Measurements from ENCODE around the gene FBXL2. TPM values are rescaled to one million over a fixed set of nuclear protein-coding genes. Genes with fewer than 3 reads are reported as not detected.
A peak's percentile ranks its signal among the peaks of the same experiment; 100 is the strongest.

FBXL2 gene
- total RNA-seq, 2 experiments from 2014 or later = not detected

DNA sequence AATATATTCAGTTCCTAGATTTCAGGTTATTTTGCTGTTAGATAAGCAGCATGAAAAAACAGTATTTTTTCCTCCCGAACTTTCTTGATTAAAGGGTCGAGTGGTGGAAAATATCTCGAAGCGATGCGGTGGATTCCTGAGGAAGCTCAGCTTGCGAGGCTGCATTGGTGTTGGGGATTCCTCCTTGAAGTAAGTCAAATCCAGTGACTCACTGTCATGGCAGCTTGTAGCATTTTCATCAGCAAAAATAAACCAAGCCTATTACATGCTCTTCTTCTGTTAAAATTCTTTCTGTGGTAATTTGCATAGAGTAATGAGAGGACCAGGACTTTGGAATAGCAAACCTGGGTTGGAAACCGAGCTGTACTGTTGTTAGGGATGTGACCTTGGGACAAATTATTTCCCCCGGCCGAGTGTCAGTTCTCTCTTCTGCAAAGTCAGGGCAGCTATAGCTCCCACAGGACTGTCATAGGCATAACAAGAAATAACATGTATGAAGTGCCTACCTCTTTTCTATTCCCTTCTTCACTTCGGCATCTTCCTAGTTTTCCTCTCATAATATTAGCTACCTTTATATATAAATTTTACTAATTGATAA, 87.4 kb downstream of the FBXL2 start:
- Mint-ChIP-seq H3K27me3 (peaks cover 3% of the 10 kb centered on the region), H3K4me3 (no peak overlapping the region), H3K4me1 (ENCODE audit: low read depth) (no peaks in the 10 kb centered on the region), H3K36me3 (no peaks in the 10 kb centered on the region), H3K9me3 (no peaks in the 10 kb centered on the region), H3K27ac (no peak overlapping the region)
- intact Hi-C loops (cut with micrococcal nuclease) = no loop called here
- no peak for DNase-seq
- POLR2A ChIA-PET = no interaction called here
- CTCF ChIA-PET = interaction anchor here (0.6 to 3.4 kb wide), 2 partner anchors 8 to 147 kb away, joined by 3 to 26 read pairs; no protein-coding TSS in a partner anchor

DNA sequence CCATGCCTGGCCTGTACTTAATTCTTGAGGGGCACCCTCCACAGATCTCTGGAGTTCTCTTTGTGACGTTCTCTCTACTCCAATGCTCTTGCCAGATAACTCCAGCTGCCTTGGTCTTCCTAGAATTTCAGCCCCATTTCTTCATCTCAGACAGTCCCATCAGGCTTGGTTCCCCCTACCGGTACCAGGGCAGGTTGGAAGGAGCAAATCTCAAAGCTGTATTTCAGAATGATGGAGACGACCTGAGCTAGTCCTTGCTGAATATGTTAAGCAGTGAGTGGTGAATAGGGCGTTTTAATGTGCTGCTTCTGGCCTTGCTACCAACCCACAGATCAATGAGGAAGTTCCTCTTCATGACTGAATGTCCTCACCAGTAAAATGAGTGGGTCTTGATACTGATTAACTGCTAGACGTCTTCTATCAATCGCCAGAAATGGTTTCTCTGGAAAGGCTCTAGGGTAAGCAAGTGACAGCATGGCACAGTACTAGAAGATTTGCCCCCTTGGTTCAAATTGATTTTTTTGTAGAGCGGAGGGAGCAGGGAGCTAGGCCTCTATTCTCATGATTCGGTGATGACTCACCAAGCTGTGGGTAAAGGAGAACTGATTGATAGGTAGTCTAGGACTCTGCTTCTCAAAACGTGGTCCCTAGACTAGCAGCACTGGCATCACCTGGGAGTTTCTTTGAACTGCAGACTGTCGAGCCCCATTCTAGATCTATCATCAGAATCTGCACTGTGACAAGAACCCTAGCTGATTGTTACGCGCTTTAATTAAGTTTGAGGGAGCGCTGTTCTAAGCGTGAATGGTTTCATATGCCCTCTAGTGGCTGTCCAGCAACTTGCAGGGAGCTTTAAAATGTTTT, 95.2 kb downstream of the FBXL2 start:
- intact Hi-C loops (cut with micrococcal nuclease) = loop anchor here (1.0 to 5.0 kb wide), 3 partner anchors 241 to 425 kb away; partner anchors contain the start of gene CLASP2

GRCh38 chr3:33373082-33373437, 95.8 kb downstream of the FBXL2 start:
- no peak for DNase-seq
- Mint-ChIP-seq H3K27ac (no peak overlapping the region), H3K36me3 (no peaks in the 10 kb centered on the region), H3K9me3 (no peaks in the 10 kb centered on the region), H3K4me3 (no peak overlapping the region), H3K27me3 (peaks cover 8% of the 10 kb centered on the region), H3K4me1 (ENCODE audit: low read depth) (peaks cover 7% of the 10 kb centered on the region)
- intact Hi-C loops (cut with micrococcal nuclease) = loop anchor here (1.0 to 5.0 kb wide), 2 partner anchors 344 to 426 kb away; partner anchors contain the start of gene CLASP2
- ChIA-PET POLR2A (interaction anchor here (0.9 to 1.0 kb wide), 2 partner anchors 68 to 242 kb away, joined by 3 to 4 read pairs; no protein-coding TSS in a partner anchor), CTCF (interaction anchor here (0.6 to 4.0 kb wide), 56 partner anchors 9 to 431 kb away, joined by 3 to 124 read pairs (median 4); no protein-coding TSS in a partner anchor)

More for the DNA sequence above, 95.2 kb downstream of the FBXL2 start:
- Mint-ChIP-seq H3K4me1 (ENCODE audit: low read depth) (peaks cover 7% of the 10 kb centered on the region), H3K36me3 (no peaks in the 10 kb centered on the region), H3K9me3 (no peaks in the 10 kb centered on the region), H3K27me3 (peaks cover 10% of the 10 kb centered on the region), H3K4me3 (no peak overlapping the region), H3K27ac (no peak overlapping the region)
- POLR2A ChIA-PET = interaction anchor here (0.6 to 1.0 kb wide), 3 partner anchors 68 to 241 kb away, joined by 3 to 4 read pairs (median 3); no protein-coding TSS in a partner anchor
- CTCF ChIA-PET = interaction anchor here (0.5 to 4.0 kb wide), 59 partner anchors 9 to 448 kb away, joined by 3 to 124 read pairs (median 4); no protein-coding TSS in a partner anchor
- peak; percentile 49 for DNase-seq

DNA sequence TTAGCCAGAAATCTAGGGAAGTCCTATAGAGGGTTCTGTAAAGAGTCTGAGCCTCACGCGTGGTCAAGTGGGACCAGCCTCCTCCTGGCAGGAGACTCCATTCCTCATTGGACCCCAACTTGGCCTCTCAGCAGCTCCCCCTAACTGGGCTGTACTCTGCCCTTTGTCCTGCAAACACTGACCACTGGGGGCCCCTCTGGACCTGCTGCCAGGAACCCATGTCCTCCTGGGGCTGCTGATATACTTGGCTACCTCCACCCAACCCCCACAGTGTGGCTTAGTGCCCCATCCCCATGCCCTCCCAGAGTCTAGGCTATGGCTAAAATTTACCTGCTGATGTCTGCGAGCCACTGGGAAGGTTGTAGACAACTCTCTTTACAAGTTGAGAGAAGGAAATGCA, 100.2 kb downstream of the FBXL2 start:
- POLR2A ChIA-PET = no interaction called here

DNA sequence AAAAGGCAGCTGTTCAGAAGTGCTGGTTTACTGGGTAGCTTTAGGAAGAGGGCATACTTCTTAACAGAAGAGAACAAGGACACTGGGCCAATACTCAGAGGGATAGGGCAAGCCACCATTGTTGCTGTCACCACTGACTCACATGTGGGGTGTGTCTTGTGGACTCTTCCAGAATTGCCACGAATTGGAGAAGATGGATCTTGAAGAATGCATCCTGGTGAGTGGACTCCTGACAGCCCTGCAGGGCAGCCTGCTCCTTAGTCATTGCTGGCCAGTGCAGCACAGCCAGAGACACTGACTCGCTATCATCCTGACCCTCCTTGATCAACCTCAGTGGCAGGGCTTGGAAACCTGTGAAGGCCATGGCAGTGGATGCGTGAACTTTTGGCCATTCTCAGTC, 100.7 kb downstream of the FBXL2 start:
- Mint-ChIP-seq H3K27ac (no peak overlapping the region), H3K9me3 (no peaks in the 10 kb centered on the region), H3K27me3 (no peaks in the 10 kb centered on the region), H3K36me3 (no peaks in the 10 kb centered on the region), H3K4me1 (ENCODE audit: low read depth) (peaks cover 3% of the 10 kb centered on the region), H3K4me3 (no peak overlapping the region)
- CTCF ChIA-PET = interaction anchor here (2.0 kb wide), 1 partner anchor 247 kb away, joined by 6 read pairs; no protein-coding TSS in a partner anchor
- POLR2A ChIA-PET = no interaction called here
- intact Hi-C loops (cut with micrococcal nuclease) = loop anchor here (5.0 kb wide), 1 partner anchor 409 kb away; no protein-coding TSS in a partner anchor
- no peak for DNase-seq

More for the DNA sequence above, 100.2 kb downstream of the FBXL2 start:
- no peak overlapping the region for H3K4me3 Mint-ChIP-seq
- no peak for DNase-seq
- H3K9me3 Mint-ChIP-seq = no peaks in the 10 kb centered on the region
- intact Hi-C loops (cut with micrococcal nuclease) = loop anchor here (5.0 kb wide), 1 partner anchor 410 kb away; no protein-coding TSS in a partner anchor
- CTCF ChIA-PET = interaction anchor here (2.0 kb wide), 1 partner anchor 246 kb away, joined by 6 read pairs; no protein-coding TSS in a partner anchor
- H3K36me3 Mint-ChIP-seq = no peaks in the 10 kb centered on the region
- no peak overlapping the region for H3K27ac Mint-ChIP-seq
- peaks cover 6% of the 10 kb centered on the region for H3K4me1 Mint-ChIP-seq (ENCODE audit: low read depth)
- peaks cover under 1% of the 10 kb centered on the region for H3K27me3 Mint-ChIP-seq

- peaks cover 2% of the 10 kb centered on the region for H3K36me3 Mint-ChIP-seq
- peaks cover 7% of the 10 kb centered on the region for H3K4me1 Mint-ChIP-seq (ENCODE audit: low read depth)
- no peak for DNase-seq
- H3K9me3 Mint-ChIP-seq = no peaks in the 10 kb centered on the region
- no peak overlapping the region for H3K4me3 Mint-ChIP-seq
- CTCF ChIA-PET = no interaction called here
- H3K27me3 Mint-ChIP-seq = no peaks in the 10 kb centered on the region
- POLR2A ChIA-PET = no interaction called here
- intact Hi-C loops (cut with micrococcal nuclease) = no loop called here
- H3K27ac Mint-ChIP-seq = no peak overlapping the region
Measured at GRCh38 chr3:33380653-33381052, 103.4 kb downstream of the FBXL2 start.

DNA sequence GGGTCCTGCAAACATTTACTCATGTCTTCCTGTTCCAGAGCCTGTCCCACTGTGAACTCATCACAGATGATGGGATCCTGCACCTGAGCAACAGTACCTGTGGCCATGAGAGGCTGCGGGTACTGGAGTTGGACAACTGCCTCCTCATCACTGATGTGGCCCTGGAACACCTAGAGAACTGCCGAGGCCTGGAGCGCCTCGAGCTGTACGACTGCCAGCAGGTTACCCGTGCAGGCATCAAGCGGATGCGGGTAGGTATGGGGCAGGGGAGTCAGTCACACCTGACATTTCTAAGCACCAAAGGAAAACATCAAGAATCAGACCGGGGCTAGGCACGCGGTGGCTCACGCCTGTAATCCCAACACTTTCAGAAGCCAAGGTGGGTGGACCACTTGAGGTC, 106.7 kb downstream of the FBXL2 start:
- Mint-ChIP-seq H3K4me1 (ENCODE audit: low read depth) (peaks cover 12% of the 10 kb centered on the region), H3K27me3 (no peaks in the 10 kb centered on the region), H3K36me3 (peaks cover 7% of the 10 kb centered on the region), H3K27ac (no peak overlapping the region), H3K9me3 (no peaks in the 10 kb centered on the region), H3K4me3 (no peak overlapping the region)
- no peak for DNase-seq
- ChIA-PET POLR2A (no interaction called here), CTCF (interaction anchor here (4.8 kb wide), 1 partner anchor 11 kb away, joined by 34 read pairs; no protein-coding TSS in a partner anchor)
- intact Hi-C loops (cut with micrococcal nuclease) = loop anchor here (2.0 kb wide), 1 partner anchor 57 kb away; the partner anchor contains the start of gene UBP1

- H3K27ac Mint-ChIP-seq = peak overlapping the region; percentile 59
- peaks cover 12% of the 10 kb centered on the region for H3K4me1 Mint-ChIP-seq (ENCODE audit: low read depth)
- H3K36me3 Mint-ChIP-seq = peaks cover 13% of the 10 kb centered on the region
- H3K4me3 Mint-ChIP-seq = no peak overlapping the region
- ChIA-PET POLR2A (interaction anchor here (1.7 kb wide), 1 partner anchor 56 kb away, joined by 5 read pairs; no protein-coding TSS in a partner anchor), CTCF (interaction anchor here (2.2 to 4.8 kb wide), 2 partner anchors 13 to 254 kb away, joined by 12 to 34 read pairs; no protein-coding TSS in a partner anchor)
- peak; percentile 78 for DNase-seq
- H3K27me3 Mint-ChIP-seq = no peaks in the 10 kb centered on the region
- no peaks in the 10 kb centered on the region for H3K9me3 Mint-ChIP-seq
- intact Hi-C loops (cut with micrococcal nuclease) = loop anchor here (2.0 kb wide), 1 partner anchor 55 kb away; the partner anchor contains the start of gene UBP1
Measured at GRCh38 chr3:33385423-33385822, 108.2 kb downstream of the FBXL2 start.

DNA sequence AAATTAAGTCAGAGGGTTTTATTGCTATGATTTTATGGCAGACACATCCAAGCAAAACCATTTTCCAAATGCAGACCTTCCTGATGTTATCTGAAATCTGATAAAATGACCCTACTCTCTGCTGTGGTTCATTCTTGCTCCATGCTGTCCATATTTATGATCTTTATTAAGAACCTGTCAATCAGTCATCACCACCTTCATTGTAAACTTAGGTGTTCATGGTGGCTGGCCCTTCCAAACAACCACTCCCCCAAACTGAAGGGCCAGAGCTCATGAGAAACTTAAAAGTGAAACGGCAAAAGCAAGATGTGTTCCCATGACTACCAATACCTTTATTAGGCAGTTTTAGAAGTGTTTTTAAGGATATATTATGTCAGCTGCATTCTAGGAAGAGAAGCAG, 109.4 kb downstream of the FBXL2 start:
- POLR2A ChIA-PET = interaction anchor here (1.7 kb wide), 1 partner anchor 54 kb away, joined by 5 read pairs; no protein-coding TSS in a partner anchor
- no peaks in the 10 kb centered on the region for H3K27me3 Mint-ChIP-seq
- DNase-seq = no peak
- intact Hi-C loops (cut with micrococcal nuclease) = no loop called here
- H3K4me1 Mint-ChIP-seq (ENCODE audit: low read depth) = peaks cover 17% of the 10 kb centered on the region
- CTCF ChIA-PET = interaction anchor here (2.2 to 4.8 kb wide), 2 partner anchors 14 to 255 kb away, joined by 12 to 34 read pairs; no protein-coding TSS in a partner anchor
- H3K9me3 Mint-ChIP-seq = no peaks in the 10 kb centered on the region
- H3K27ac Mint-ChIP-seq = peak overlapping the region; percentile 18
- H3K4me3 Mint-ChIP-seq = no peak overlapping the region
- H3K36me3 Mint-ChIP-seq = peaks cover 24% of the 10 kb centered on the region

DNA sequence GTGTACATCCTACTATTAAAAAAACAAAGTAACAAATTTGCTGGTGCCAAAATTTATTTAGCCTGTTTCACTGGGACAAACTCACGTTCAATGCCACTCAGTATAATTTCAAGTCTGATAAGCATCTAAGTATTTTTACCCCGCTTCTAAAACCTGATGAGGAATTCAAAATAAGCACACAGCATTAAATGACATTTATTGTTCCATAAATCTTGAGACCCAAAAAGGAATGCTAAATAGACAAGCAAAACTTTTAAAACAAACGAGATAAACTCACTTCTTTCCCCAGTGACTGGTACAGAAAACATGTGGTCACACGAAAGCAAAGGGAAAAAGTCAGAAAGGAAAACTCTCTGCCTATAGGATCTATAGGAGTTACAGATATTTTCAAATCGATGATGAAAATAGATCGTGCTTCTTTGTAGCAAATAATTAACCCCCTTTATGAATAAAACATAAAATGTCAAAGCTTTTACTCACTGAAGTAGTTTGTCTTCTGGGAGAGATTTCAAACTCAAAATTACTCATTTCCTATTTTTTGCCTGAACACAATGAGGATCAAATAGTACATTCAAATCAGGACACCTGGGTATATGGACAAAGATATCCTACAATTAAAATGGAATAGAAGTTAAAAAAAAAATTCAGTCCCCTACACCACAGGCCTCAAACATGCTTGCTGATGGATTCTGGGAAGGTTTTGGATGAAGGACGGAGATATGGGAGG, 111.3 kb downstream of the FBXL2 start:
- H3K4me3 Mint-ChIP-seq = no peak overlapping the region
- ChIA-PET CTCF (interaction anchor here (2.9 to 4.8 kb wide), 2 partner anchors 15 to 16 kb away, joined by 10 to 34 read pairs; no protein-coding TSS in a partner anchor), POLR2A (no interaction called here)
- no peak for DNase-seq
- no peaks in the 10 kb centered on the region for H3K9me3 Mint-ChIP-seq
- H3K4me1 Mint-ChIP-seq (ENCODE audit: low read depth) = peaks cover 29% of the 10 kb centered on the region
- H3K36me3 Mint-ChIP-seq = peaks cover 36% of the 10 kb centered on the region
- H3K27ac Mint-ChIP-seq = no peak overlapping the region
- intact Hi-C loops (cut with micrococcal nuclease) = no loop called here
- H3K27me3 Mint-ChIP-seq = no peaks in the 10 kb centered on the region

- Mint-ChIP-seq H3K27ac (no peak overlapping the region), H3K36me3 (peaks cover 38% of the 10 kb centered on the region), H3K4me1 (ENCODE audit: low read depth) (peaks cover 29% of the 10 kb centered on the region), H3K27me3 (no peaks in the 10 kb centered on the region), H3K4me3 (no peak overlapping the region), H3K9me3 (no peaks in the 10 kb centered on the region)
- no peak for DNase-seq
- ChIA-PET CTCF (interaction anchor here (1.2 to 2.9 kb wide), 2 partner anchors 17 to 326 kb away, joined by 5 to 10 read pairs; no protein-coding TSS in a partner anchor), POLR2A (no interaction called here)
- intact Hi-C loops (cut with micrococcal nuclease) = no loop called here
Measured at GRCh38 chr3:33389908-33390307, 112.7 kb downstream of the FBXL2 start.
